B cell (primary cell): ENCODE results near the gene P2RY6.

Source experiments
- CTCF ChIP-seq: fragments of 200-600 bp; IDR thresholded peaks from one replicate; pipeline ENCODE4 v1.8.0; 2022; ENCODE audit warnings: antibody characterized with exemption, mild to moderate bottlenecking
- EZH2 ChIP-seq: IDR thresholded peaks from 2 replicates; pipeline ENCODE4 v1.6.1; 2012; ENCODE audit warnings: borderline replicate concordance, low read depth, mild to moderate bottlenecking, moderate library complexity, low read length; ENCODE audit not compliant: insufficient read depth, poor library complexity, severe bottlenecking

- TF ChIP-seq CTCF (no peak), EZH2 (no peak)
These were observed 14.6 kb upstream of the P2RY6 start for GRCh38 chr11:73257342-73258103.
